ENCODE data around the gene CYP19A1.

- TF ChIP-seq CTCF (IDR thresholded peaks at IDR 0.05) (no peak), EZH2 (IDR thresholded peaks at IDR 0.05) (no peak)
Observed at GRCh38 chr15:51234176-51234927, 104.0 kb downstream of the CYP19A1 start.
